H9 (cell line): ENCODE results near the gene CCNB2. TPM values are rescaled to one million over a fixed set of nuclear protein-coding genes. Genes with fewer than 3 reads are reported as not detected.

Source experiments
- DNase-seq: peaks from one replicate; pipeline ENCODE4 v3.0.0-alpha.2; 2017
- H2AFZ ChIP-seq: one replicate; pipeline ENCODE4 v1.6.1; 2013; ENCODE audit warnings: mild to moderate bottlenecking, low read length, control low read depth, moderate library complexity
- H2AK5ac ChIP-seq: 2 replicates; pipeline ENCODE4 v1.6.1; 2013; ENCODE audit warnings: low read length, control low read depth, mixed read lengths; ENCODE audit not compliant: insufficient read length
- H2BK120ac ChIP-seq: one replicate; pipeline ENCODE4 v1.6.1; 2013; ENCODE audit warnings: low read depth, mild to moderate bottlenecking, low read length, control low read depth, inconsistent platforms; ENCODE audit not compliant: poor library complexity, severe bottlenecking
- H2BK12ac ChIP-seq: 2 replicates; pipeline ENCODE4 v1.6.1; 2013; ENCODE audit warnings: low read length, control low read depth, mixed read lengths, low read depth; ENCODE audit not compliant: insufficient read length
- H2BK15ac ChIP-seq: 2 replicates; pipeline ENCODE4 v1.6.1; 2013; ENCODE audit warnings: low read depth, low read length, control low read depth
- H2BK20ac ChIP-seq: one replicate; pipeline ENCODE4 v1.6.1; 2013; ENCODE audit warnings: low read depth, mild to moderate bottlenecking, low read length, control low read depth, inconsistent platforms; ENCODE audit not compliant: poor library complexity, severe bottlenecking
- H2BK5ac ChIP-seq: 2 replicates; pipeline ENCODE4 v1.6.1; 2013; ENCODE audit warnings: low read length, control low read depth, mixed read lengths; ENCODE audit not compliant: insufficient read length
- H3K14ac ChIP-seq: 2 replicates; pipeline ENCODE4 v1.6.1; 2013; ENCODE audit warnings: low read length, control low read depth; ENCODE audit not compliant: insufficient read depth
- H3K18ac ChIP-seq: 2 replicates; pipeline ENCODE4 v1.6.1; 2013; ENCODE audit warnings: low read depth, mild to moderate bottlenecking, mixed read lengths, low read length, control low read depth; ENCODE audit not compliant: insufficient read length
- H3K23ac ChIP-seq: 2 replicates; pipeline ENCODE4 v1.6.1; 2013; ENCODE audit warnings: low read length, control low read depth, mixed read lengths, low read depth; ENCODE audit not compliant: insufficient read length
- H3K23me2 ChIP-seq: 2 replicates; pipeline ENCODE4 v1.6.1; 2013; ENCODE audit warnings: low read depth, mild to moderate bottlenecking, mixed read lengths, low read length, control low read depth; ENCODE audit not compliant: insufficient read length, poor library complexity, severe bottlenecking
- H3K27ac ChIP-seq: 2 replicates; pipeline ENCODE4 v1.5.1; 2013; ENCODE audit warnings: low read length, control low read depth, mixed read lengths, low read depth; ENCODE audit not compliant: insufficient read length
- H3K27me3 ChIP-seq: 2 replicates; pipeline ENCODE4 v1.6.1; 2013; ENCODE audit warnings: low read length, control low read depth, inconsistent platforms; ENCODE audit not compliant: insufficient read depth
- H3K4ac ChIP-seq: 2 replicates; pipeline ENCODE4 v1.6.1; 2013; ENCODE audit warnings: low read depth, mild to moderate bottlenecking, control low read depth, inconsistent platforms, low read length, moderate library complexity
- H3K4me1 ChIP-seq: 2 replicates; pipeline ENCODE4 v1.6.1; 2013; ENCODE audit warnings: low read length, control low read depth, inconsistent platforms; ENCODE audit not compliant: insufficient read depth
- H3K4me2 ChIP-seq: 2 replicates; pipeline ENCODE4 v1.6.1; 2013; ENCODE audit warnings: low read length, control low read depth, mixed read lengths; ENCODE audit not compliant: insufficient read length, insufficient read depth
- H3K56ac ChIP-seq: 2 replicates; pipeline ENCODE4 v1.6.1; 2013; ENCODE audit warnings: low read depth, mild to moderate bottlenecking, mixed read lengths, low read length, control low read depth; ENCODE audit not compliant: insufficient read length
- H3K79me1 ChIP-seq: 2 replicates; pipeline ENCODE4 v1.6.1; 2013; ENCODE audit warnings: low read depth, mild to moderate bottlenecking, moderate library complexity, low read length, control low read depth, inconsistent platforms; ENCODE audit not compliant: insufficient read depth, poor library complexity, severe bottlenecking
- H3K79me2 ChIP-seq: 2 replicates; pipeline ENCODE4 v1.6.1; 2013; ENCODE audit warnings: low read length, control low read depth, inconsistent platforms; ENCODE audit not compliant: insufficient read depth
- H3K9ac ChIP-seq: 2 replicates; pipeline ENCODE4 v1.6.1; 2013; ENCODE audit warnings: low read length, control low read depth, mixed read lengths; ENCODE audit not compliant: insufficient read length; ENCODE audit errors: extremely low read depth
- H3K9me3 ChIP-seq: one replicate; pipeline ENCODE4 v1.6.1; 2013; ENCODE audit warnings: low read depth, low read length, inconsistent platforms; ENCODE audit not compliant: control insufficient read depth
- H3T11ph ChIP-seq: one replicate; pipeline ENCODE4 v1.6.1; 2013; ENCODE audit warnings: mild to moderate bottlenecking, low read length, control low read depth, inconsistent platforms
- H4K20me1 ChIP-seq: one replicate; pipeline ENCODE4 v1.6.1; 2013; ENCODE audit not compliant: control insufficient read depth, insufficient read length, insufficient read depth
- H4K5ac ChIP-seq: 2 replicates; pipeline ENCODE4 v1.6.1; 2013; ENCODE audit warnings: low read depth, mild to moderate bottlenecking, mixed read lengths, low read length, control low read depth; ENCODE audit not compliant: insufficient read length
- H4K8ac ChIP-seq: replicated peaks from 2 replicates; pipeline ENCODE4 v1.6.1; 2013; ENCODE audit warnings: low read length, control low read depth, mixed read lengths, low read depth; ENCODE audit not compliant: insufficient read length
- H4K91ac ChIP-seq: 2 replicates; pipeline ENCODE4 v1.6.1; 2013; ENCODE audit warnings: low read depth, mild to moderate bottlenecking, moderate library complexity, mixed read lengths, low read length, control low read depth; ENCODE audit not compliant: insufficient read length
- H3K27ac Mint-ChIP-seq, 3 experiments: 2 replicates in 2 of 3; 3 replicates in 1 of 3; pipeline ENCODE4 v1.8.0; 2020 to 2021; ENCODE audit warnings: mixed read lengths in 3 of 3, mild to moderate bottlenecking in 1 of 3, moderate library complexity in 1 of 3
- H3K27me3 Mint-ChIP-seq: 2 replicates; pipeline ENCODE4 v1.8.0; 2021; ENCODE audit warnings: low read depth, mild to moderate bottlenecking, moderate library complexity, mixed read lengths
- H3K36me3 Mint-ChIP-seq, 3 experiments: 2 replicates in 2 of 3; 3 replicates in 1 of 3; pipeline ENCODE4 v1.8.0; 2020 to 2021; ENCODE audit warnings: low read depth in 3 of 3, mixed read lengths in 3 of 3; ENCODE audit not compliant: insufficient read depth in 1 of 3
- H3K4me1 Mint-ChIP-seq, 2 experiments: 2 replicates each; pipeline ENCODE4 v1.8.0; 2020; ENCODE audit warnings: mixed read lengths in 2 of 2
- H3K4me3 Mint-ChIP-seq, 2 experiments: 2 replicates in 1 of 2; 3 replicates in 1 of 2; pipeline ENCODE4 v1.8.0; 2020 to 2021; ENCODE audit warnings: mild to moderate bottlenecking in 2 of 2, mixed read lengths in 2 of 2, moderate library complexity in 1 of 2
- H3K9me3 Mint-ChIP-seq, 2 experiments: 2 replicates in 1 of 2; 3 replicates in 1 of 2; pipeline ENCODE4 v1.8.0; 2020; ENCODE audit warnings: mild to moderate bottlenecking in 2 of 2, mixed read lengths in 2 of 2, moderate library complexity in 1 of 2
- WGBS: extraction: QIAGEN DNeasy Blood & Tissue Kit; methylation state at CpG from one replicate; pipeline ENCODE4 v1.1.7; 2013; ENCODE audit warnings: missing lambda C conversion rate, low lambda C conversion rate, mixed read lengths; ENCODE audit not compliant: insufficient read length; ENCODE audit errors: extremely low coverage; 5-methylcytosine and 5-hydroxymethylcytosine counted together
- total RNA-seq: library from RNA; stranded (reverse); gene quantifications from 2 replicates; pipeline ENCODE4 v1.2.1, GENCODE V29; 2021
- TF ChIP-seq, protein P1 (sequence below): fragments of 200-600 bp; sonication (generic); conservative IDR thresholded peaks from 3 replicates; pipeline ENCODE4 v1.8.0; 2021; ENCODE audit warnings: antibody characterized with exemption, mild to moderate bottlenecking

The CCNB2 gene
- total RNA-seq, 1 experiment from 2014 or later = 122 TPM

DNA sequence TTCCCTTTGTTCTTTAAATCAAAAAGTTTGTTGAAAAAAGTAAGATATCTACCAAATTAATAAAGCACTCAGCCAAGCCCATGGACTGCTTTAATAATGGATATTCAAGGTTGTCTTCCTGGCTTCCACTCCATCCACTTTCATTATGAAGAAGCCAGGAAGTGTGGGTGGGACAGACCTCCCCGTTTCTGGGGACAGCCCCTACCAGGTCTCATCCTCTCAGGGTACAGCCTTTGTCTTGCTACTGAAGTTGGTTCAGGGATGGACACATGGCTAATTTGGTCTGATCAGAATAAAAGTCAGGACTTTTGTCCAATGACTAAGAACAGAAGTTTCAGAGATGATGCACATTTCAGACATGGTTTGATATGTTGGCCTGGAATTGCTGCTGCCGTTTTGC lies 32.6 kb downstream of the CCNB2 start:
- H3K79me2 ChIP-seq = no peaks in the 10 kb centered on the region
- no peak overlapping the region for H2BK12ac ChIP-seq
- H3K79me1 ChIP-seq = no peaks in the 10 kb centered on the region
- no peak overlapping the region for H4K8ac ChIP-seq
- H3K4me1 Mint-ChIP-seq = peaks cover 11 to 25% of the 10 kb centered on the region in 2 experiments
- no peak overlapping the region for H2BK20ac ChIP-seq
- H4K20me1 ChIP-seq = no peaks in the 10 kb centered on the region
- no peak overlapping the region for H2BK5ac ChIP-seq
- H2BK15ac ChIP-seq = no peak overlapping the region
- H3K4me1 ChIP-seq = no peaks in the 10 kb centered on the region
- H4K5ac ChIP-seq = no peak overlapping the region
- no peaks in the 10 kb centered on the region for H3K23me2 ChIP-seq
- no peaks in the 10 kb centered on the region for H3K9me3 ChIP-seq
- H3K9ac ChIP-seq = no peak overlapping the region
- DNase-seq = no peak
- H2BK120ac ChIP-seq = no peak overlapping the region
- no peak overlapping the region for H3K4me3 Mint-ChIP-seq
- H3K18ac ChIP-seq = no peak overlapping the region
- H3K27me3 Mint-ChIP-seq = no peaks in the 10 kb centered on the region; the same call in 1 of the 2 replicates
- H2AFZ ChIP-seq = no peak overlapping the region
- no peaks in the 10 kb centered on the region for H3K27me3 ChIP-seq
- H3K4ac ChIP-seq = no peak overlapping the region
- H3K56ac ChIP-seq = no peak overlapping the region
- no peak overlapping the region for H3K4me2 ChIP-seq
- WGBS = no CpG with 5 or more reads among the region's 2 CpGs
- no peak overlapping the region for H3K14ac ChIP-seq
- H3T11ph ChIP-seq = no peak overlapping the region
- TF ChIP-seq, protein P1, sequence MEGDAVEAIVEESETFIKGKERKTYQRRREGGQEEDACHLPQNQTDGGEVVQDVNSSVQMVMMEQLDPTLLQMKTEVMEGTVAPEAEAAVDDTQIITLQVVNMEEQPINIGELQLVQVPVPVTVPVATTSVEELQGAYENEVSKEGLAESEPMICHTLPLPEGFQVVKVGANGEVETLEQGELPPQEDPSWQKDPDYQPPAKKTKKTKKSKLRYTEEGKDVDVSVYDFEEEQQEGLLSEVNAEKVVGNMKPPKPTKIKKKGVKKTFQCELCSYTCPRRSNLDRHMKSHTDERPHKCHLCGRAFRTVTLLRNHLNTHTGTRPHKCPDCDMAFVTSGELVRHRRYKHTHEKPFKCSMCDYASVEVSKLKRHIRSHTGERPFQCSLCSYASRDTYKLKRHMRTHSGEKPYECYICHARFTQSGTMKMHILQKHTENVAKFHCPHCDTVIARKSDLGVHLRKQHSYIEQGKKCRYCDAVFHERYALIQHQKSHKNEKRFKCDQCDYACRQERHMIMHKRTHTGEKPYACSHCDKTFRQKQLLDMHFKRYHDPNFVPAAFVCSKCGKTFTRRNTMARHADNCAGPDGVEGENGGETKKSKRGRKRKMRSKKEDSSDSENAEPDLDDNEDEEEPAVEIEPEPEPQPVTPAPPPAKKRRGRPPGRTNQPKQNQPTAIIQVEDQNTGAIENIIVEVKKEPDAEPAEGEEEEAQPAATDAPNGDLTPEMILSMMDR = no peak
- peak overlapping the region in 1 of 3 experiments; percentile 67; a peak in 2 of 7 replicates for H3K27ac Mint-ChIP-seq
- H3K36me3 Mint-ChIP-seq = peaks cover 45 to 88% (median 81%) of the 10 kb centered on the region in 3 experiments
- no peak overlapping the region for H3K27ac ChIP-seq
- H2AK5ac ChIP-seq = no peak overlapping the region
- H3K23ac ChIP-seq = no peak overlapping the region
- H4K91ac ChIP-seq = no peak overlapping the region
- H3K9me3 Mint-ChIP-seq = no peaks in the 10 kb centered on the region
